NT2/D1 (cell line): ENCODE data around the gene MAML1.

Experiments
- DNase-seq: peaks from one replicate; pipeline ENCODE4 v3.0.0-alpha.2; 2011; ENCODE audit warnings: low read depth, low spot score
- H3K27me3 ChIP-seq: 2 replicates; pipeline ENCODE4 v1.6.0; 2011; ENCODE audit warnings: mild to moderate bottlenecking; ENCODE audit not compliant: insufficient read length, insufficient read depth
- H3K36me3 ChIP-seq: 2 replicates; pipeline ENCODE4 v1.6.1; 2011; ENCODE audit warnings: mild to moderate bottlenecking, low read length, mixed read lengths; ENCODE audit not compliant: insufficient read depth, insufficient read length
- H3K4me1 ChIP-seq: 2 replicates; pipeline ENCODE4 v1.5.1; 2011; ENCODE audit not compliant: insufficient read depth, insufficient read length
- H3K4me3 ChIP-seq: 2 replicates; pipeline ENCODE4 v1.5.1; 2011; ENCODE audit warnings: low read depth; ENCODE audit not compliant: insufficient read length
- H3K9ac ChIP-seq: 2 replicates; pipeline ENCODE4 v1.6.0; 2011; ENCODE audit warnings: low read depth; ENCODE audit not compliant: insufficient read length
- H3K9me3 ChIP-seq: 2 replicates; pipeline ENCODE4 v1.5.1; 2011; ENCODE audit warnings: mild to moderate bottlenecking, low read length; ENCODE audit not compliant: insufficient read depth
- SUZ12 ChIP-seq: IDR thresholded peaks from 2 replicates; pipeline ENCODE4 v1.6.1; 2011; ENCODE audit not compliant: insufficient read length, insufficient read depth; ENCODE audit errors: extremely low read depth
- YY1 ChIP-seq: IDR thresholded peaks from 2 replicates; pipeline ENCODE4 v1.6.1; 2011; ENCODE audit not compliant: insufficient read length, insufficient read depth
- ZNF274 ChIP-seq: IDR thresholded peaks from 2 replicates; pipeline ENCODE4 v1.6.1; 2011; ENCODE audit warnings: mild to moderate bottlenecking, low read depth, low read length

Gene MAML1

DNA sequence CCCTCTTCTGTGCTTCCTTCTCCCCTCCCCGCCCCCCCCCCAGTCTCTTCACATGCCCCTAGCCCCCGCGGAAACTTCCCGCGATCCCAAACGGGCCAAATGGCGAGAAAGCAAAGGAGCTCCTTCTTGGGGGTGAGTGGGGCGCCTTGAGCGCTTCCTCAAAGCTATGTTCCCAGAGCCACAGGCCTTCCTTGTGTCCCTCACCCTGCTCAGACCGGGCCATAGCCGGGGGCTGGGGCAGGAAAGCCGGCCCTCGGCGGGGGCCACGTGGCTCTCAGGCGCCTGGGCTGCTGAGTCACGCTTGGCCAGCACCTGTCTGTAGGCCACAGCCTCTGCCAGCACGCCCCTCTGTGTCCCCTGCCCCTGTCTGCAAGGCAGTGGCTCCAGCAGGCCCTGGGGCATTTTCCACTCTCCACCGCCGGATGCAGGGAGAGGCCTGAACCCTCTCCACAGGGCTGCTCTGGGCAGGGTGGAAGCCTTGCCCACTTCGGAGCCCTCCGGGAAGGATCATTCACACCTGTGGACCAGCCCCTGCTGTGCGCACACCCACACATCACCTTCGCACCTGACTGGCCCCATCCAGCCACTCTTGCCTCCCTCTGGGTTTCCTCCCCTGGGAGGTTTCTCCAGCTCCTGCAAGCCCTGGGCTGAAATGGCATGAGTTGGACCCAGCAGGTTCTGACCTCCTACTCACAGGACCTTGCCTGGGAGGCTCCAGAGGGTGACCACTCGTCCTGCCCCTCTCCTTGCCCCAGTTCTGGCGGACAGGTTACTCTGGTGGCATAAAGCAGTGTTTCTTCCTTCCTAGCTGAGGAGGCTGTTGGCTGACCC, 86.9 kb downstream of the MAML1 start:
- H3K36me3 ChIP-seq: peaks cover 34% of the 10 kb centered on the region
- DNase-seq: no peak
- H3K27me3 ChIP-seq: no peaks in the 10 kb centered on the region
- H3K4me1 ChIP-seq: peaks cover 24% of the 10 kb centered on the region
- H3K9ac ChIP-seq: peak overlapping the region; percentile 14
- H3K9me3 ChIP-seq: no peaks in the 10 kb centered on the region
- peak overlapping the region; percentile 8 for H3K4me3 ChIP-seq
- TF ChIP-seq SUZ12: no peak
- no peak for TF ChIP-seq ZNF274
- TF ChIP-seq YY1: no peak

DNA sequence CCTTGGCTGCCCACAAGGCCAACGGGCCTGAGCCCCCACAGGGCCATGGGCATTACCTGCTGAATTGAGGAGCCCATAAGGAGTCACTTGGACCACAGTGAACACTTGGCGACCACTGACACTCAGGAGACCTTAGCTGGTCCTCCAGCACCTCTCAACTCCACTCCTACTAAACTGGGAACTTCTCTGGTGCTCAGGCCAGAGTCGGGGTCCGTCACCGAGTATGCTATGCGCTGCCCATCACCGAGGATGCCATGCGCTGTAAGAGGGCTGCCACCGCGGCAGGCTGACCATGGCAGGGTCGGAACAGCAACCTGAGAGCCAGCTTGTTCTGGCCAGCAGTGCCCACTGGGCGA, 87.5 kb downstream of the MAML1 start:
- Histone ChIP-seq H3K4me3 (peak overlapping the region; percentile 82), H3K36me3 (peaks cover 37% of the 10 kb centered on the region), H3K4me1 (peaks cover 24% of the 10 kb centered on the region), H3K9ac (peak overlapping the region; percentile 14), H3K9me3 (no peaks in the 10 kb centered on the region), H3K27me3 (no peaks in the 10 kb centered on the region)
- no peak for DNase-seq
- TF ChIP-seq SUZ12 (no peak), ZNF274 (no peak), YY1 (no peak)

DNA sequence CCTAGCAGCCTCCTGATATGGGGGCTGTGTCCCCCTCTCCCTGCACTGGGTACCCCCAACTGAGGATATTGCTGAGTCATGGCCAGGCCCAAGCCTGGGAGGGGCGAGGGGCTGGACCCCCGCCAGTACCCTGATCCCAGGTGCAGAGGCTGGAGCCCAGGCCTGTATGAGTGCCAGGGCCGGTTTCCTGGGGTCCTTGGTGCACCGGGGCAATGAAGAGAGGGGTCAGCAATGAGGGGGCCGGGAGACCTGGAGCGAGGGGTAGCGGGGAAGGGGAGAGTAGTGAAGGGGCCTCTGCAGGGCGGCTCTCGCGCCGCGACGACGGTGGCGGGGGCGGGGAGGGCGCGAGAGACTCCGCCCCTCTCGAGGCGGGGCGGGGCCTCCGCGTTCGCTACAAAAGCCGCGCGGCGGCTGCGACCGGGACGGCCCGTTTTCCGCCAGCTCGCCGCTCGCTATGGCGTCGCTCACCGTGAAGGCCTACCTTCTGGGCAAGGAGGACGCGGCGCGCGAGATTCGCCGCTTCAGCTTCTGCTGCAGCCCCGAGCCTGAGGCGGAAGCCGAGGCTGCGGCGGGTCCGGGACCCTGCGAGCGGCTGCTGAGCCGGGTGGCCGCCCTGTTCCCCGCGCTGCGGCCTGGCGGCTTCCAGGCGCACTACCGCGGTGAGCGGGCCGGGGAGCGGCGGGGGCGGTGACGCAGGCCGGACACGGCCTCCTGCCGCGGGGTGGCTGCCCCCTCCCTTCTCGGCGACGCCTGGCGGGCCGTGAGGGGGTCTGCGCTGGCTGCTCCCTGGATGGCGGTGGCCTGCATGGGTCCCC, 88.1 kb downstream of the MAML1 start, which contains the start of gene SQSTM1:
TSS of gene SQSTM1 (plus strand) at position 423 of the 815 bp plus-strand sequence. CDS start at position 455, 32 bp downstream.
- Histone ChIP-seq H3K36me3 (peaks cover 38% of the 10 kb centered on the region), H3K4me1 (peaks cover 26% of the 10 kb centered on the region), H3K27me3 (no peaks in the 10 kb centered on the region), H3K9ac (peak within 1 kb of the TSS; percentile 95), H3K9me3 (no peaks in the 10 kb centered on the region), H3K4me3 (peak within 1 kb of the TSS; percentile 82)
- no peak for DNase-seq
- no peak for TF ChIP-seq SUZ12
- TF ChIP-seq YY1: no peak
- no peak for TF ChIP-seq ZNF274

DNA sequence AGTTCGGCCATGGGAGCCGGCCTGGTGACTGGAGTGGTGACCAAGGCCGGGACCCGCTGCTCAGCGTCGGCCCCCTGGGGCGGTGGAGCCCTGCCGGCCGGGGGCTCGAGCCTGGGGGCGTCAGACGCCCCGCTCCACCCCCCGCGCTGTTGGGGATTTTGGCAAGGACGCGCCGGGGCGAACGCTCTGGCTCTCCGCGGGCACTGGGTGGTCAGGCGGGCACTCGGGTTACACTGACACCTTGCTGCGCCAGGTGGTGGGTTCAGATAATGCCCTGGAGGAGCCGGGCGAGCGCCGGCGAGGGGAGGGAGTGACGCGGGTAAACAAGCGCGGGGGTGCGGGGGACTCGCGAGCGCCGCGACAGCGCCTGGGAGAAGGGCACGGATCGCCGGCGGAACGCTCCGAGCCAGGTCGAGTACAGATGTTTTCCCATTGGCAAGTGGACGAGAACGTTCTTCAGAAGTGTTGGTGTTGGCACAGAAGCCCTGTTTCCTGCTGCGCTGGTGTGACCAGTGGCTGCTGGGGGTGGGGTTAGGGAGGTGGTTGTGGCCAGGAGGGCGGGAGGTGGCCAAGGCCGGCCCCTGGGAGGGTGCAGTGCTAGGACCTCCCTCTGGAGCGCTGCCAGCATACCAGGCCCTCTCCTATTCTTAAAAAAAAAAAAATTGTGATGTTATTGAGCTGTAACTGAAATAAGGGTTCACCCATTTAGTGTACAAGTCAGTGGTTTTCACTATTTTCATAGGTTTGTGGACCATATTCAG, 88.9 kb downstream of the MAML1 start:
- peaks cover 29% of the 10 kb centered on the region for H3K4me1 ChIP-seq
- peak overlapping the region; percentile 82 for H3K4me3 ChIP-seq
- no peaks in the 10 kb centered on the region for H3K9me3 ChIP-seq
- H3K9ac ChIP-seq: peak overlapping the region; percentile 95
- H3K27me3 ChIP-seq: no peaks in the 10 kb centered on the region
- TF ChIP-seq YY1: no peak
- TF ChIP-seq SUZ12: no peak
- TF ChIP-seq ZNF274: no peak
- no peak for DNase-seq
- H3K36me3 ChIP-seq: peaks cover 40% of the 10 kb centered on the region

DNA sequence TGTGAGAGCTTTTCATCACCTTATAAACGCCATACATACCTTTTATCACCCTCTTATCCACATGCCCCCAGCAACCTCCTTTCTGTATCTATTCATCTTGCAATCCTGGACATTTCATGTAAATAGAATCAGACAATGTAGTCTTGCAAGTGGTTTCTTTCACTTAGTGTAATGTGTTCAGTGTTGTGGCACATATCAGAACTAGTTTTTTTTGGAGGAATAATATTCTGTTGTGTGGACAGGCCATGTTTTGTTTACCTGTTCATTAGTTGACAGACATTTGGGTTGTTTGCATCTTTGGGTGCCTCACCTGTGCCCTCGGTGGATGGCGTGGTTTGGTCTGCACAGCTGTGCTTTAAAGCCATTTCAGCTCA, 89.4 kb downstream of the MAML1 start:
- no peaks in the 10 kb centered on the region for H3K27me3 ChIP-seq
- H3K36me3 ChIP-seq: peaks cover 45% of the 10 kb centered on the region
- H3K4me3 ChIP-seq: peak overlapping the region; percentile 82
- H3K4me1 ChIP-seq: peaks cover 29% of the 10 kb centered on the region
- DNase-seq: no peak
- no peaks in the 10 kb centered on the region for H3K9me3 ChIP-seq
- TF ChIP-seq SUZ12 (no peak), YY1 (no peak), ZNF274 (no peak)
- peak overlapping the region; percentile 57 for H3K9ac ChIP-seq

DNA sequence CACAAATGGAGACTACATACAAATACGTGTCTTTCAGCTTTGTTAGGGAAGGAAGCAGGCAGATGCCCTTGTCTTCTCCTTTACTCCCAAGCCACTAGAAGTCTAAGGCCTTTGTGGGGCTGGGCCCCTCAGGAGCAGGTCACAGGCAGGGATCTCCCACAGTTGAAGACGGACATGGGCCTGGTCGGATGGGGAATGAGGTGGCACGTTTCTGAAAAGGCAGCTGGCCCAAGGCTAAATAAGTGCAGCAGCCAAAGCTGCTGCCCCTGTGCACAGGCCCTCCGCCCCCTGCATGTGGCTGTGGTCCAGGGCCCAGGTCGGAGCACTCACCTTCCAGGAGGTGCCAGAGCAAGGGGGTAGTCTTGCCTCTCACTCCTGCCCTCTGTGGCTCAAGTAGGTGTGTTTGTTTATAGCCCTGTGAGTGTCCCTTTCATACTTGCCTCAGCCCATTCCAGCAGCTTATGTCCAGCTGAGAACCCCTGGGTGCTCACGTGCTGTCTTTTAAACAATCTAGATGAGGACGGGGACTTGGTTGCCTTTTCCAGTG, 89.9 kb downstream of the MAML1 start:
- Histone ChIP-seq H3K4me1 (peaks cover 29% of the 10 kb centered on the region), H3K36me3 (peaks cover 46% of the 10 kb centered on the region), H3K9ac (peak overlapping the region; percentile 57), H3K27me3 (no peaks in the 10 kb centered on the region), H3K9me3 (no peaks in the 10 kb centered on the region), H3K4me3 (peak overlapping the region; percentile 82)
- DNase-seq: no peak
- TF ChIP-seq ZNF274: no peak
- no peak for TF ChIP-seq SUZ12
- no peak for TF ChIP-seq YY1
